Choroid plexus epithelial cell (primary cell): ENCODE results near the gene TMBIM1.
A peak's percentile ranks its signal among the peaks of the same experiment; 100 is the strongest.

Experiments used
- DNase-seq: peaks from one replicate; pipeline ENCODE4 v3.0.0-alpha.2; 2010; ENCODE audit warnings: low read depth
- H3K4me3 ChIP-seq: 2 replicates; pipeline ENCODE4 v1.5.1; 2011; ENCODE audit warnings: low read depth, mild to moderate bottlenecking, control low read depth, low read length, moderate library complexity
- TF ChIP-seq, protein P1 (sequence below): conservative IDR thresholded peaks from 2 replicates; pipeline ENCODE4 v1.5.1; 2011; ENCODE audit warnings: low read depth, mild to moderate bottlenecking, control low read depth, inconsistent platforms, low read length, moderate library complexity

Gene TMBIM1

DNA sequence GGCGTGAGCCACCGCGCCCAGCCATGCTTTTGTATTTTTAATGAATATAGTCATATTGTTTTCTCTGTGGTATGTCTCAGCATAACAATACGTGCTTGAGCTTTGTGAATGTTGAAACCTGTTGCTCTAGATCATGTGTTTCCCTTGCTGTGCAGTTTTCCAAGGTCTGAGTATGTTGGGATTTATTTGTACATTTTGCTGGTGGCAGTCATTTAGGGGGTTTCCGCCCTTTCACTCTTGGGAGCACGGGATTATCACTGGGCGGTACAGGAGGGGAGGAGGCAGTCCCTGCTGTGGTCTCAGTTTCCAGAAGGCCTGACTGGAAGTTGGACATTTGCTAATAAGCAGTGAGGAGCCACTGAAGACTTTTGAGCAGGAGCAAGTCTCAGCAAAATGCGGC, 39.4 kb upstream of the TMBIM1 start:
- H3K4me3 ChIP-seq = no peak overlapping the region
- TF ChIP-seq, protein P1, sequence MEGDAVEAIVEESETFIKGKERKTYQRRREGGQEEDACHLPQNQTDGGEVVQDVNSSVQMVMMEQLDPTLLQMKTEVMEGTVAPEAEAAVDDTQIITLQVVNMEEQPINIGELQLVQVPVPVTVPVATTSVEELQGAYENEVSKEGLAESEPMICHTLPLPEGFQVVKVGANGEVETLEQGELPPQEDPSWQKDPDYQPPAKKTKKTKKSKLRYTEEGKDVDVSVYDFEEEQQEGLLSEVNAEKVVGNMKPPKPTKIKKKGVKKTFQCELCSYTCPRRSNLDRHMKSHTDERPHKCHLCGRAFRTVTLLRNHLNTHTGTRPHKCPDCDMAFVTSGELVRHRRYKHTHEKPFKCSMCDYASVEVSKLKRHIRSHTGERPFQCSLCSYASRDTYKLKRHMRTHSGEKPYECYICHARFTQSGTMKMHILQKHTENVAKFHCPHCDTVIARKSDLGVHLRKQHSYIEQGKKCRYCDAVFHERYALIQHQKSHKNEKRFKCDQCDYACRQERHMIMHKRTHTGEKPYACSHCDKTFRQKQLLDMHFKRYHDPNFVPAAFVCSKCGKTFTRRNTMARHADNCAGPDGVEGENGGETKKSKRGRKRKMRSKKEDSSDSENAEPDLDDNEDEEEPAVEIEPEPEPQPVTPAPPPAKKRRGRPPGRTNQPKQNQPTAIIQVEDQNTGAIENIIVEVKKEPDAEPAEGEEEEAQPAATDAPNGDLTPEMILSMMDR = no peak
- peak; percentile 33 for DNase-seq

DNA sequence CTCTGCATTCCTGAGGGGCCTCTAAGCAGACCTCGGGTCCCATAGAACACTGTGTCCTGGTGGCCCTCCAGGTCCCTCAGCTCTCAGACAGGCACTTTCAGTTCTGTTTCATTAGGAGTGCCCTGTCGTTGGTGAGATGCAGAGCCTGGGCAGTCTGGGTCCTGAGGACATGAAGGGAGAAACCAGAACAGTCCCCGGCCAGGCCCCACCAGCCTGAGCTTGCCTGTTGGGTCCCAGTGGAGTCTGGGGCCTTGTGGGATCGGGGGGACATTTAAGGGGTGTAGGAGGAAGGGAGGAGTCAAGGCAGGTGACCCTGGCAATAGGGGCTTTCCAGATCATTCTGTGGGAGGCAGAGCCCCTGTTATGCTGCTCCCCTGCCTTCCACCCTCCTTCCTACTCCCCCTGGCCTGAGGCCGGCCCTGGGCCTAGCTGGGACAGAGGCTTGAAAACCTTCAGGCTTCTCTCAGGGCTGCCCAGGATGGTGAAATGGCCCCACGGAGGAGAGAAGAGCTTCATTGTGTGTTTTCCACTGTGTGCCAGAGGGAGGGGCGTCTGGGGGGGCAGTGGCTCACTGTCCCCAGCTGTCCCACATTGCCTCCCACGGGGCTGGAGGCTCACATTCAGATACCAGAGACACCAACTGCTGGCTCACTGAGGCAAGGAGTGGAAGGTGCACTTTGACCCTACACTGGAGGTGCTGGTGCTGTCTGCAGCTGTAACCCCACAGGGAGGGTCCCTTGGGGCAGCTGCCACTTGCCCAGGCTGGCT, 37.7 kb upstream of the TMBIM1 start:
- TF ChIP-seq, protein P1 = no peak
- no peak for DNase-seq

GRCh38 chr2:218329027-218329825, 36.9 kb upstream of the TMBIM1 start:
- DNase-seq = no peak

More for the DNA sequence above, 37.7 kb upstream of the TMBIM1 start:
- H3K4me3 ChIP-seq = no peak overlapping the region

DNA sequence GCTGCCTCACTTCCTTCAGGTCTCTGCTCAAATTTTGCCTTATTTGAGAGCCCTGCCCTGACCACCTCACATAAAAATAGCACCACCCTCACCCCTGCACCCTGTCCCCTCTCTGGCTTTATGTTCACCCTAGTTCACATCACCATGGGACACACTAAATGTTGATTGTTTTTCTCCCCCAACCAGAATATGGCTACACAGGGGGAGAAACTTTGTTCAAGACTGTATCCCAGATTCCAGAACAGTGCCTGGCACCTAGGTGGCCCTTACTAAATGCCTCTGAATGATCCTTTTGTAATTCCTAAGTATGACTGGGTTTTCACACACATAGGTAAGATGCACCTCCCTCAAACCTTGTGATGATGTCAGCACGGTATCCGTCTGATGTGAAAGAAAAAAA, 36.0 kb upstream of the TMBIM1 start:
- TF ChIP-seq, protein P1 = no peak
- no peak for DNase-seq
- no peak overlapping the region for H3K4me3 ChIP-seq

More at GRCh38 chr2:218329027-218329825, 36.9 kb upstream of the TMBIM1 start:
- no peak overlapping the region for H3K4me3 ChIP-seq
- TF ChIP-seq, protein P1 = no peak

DNA sequence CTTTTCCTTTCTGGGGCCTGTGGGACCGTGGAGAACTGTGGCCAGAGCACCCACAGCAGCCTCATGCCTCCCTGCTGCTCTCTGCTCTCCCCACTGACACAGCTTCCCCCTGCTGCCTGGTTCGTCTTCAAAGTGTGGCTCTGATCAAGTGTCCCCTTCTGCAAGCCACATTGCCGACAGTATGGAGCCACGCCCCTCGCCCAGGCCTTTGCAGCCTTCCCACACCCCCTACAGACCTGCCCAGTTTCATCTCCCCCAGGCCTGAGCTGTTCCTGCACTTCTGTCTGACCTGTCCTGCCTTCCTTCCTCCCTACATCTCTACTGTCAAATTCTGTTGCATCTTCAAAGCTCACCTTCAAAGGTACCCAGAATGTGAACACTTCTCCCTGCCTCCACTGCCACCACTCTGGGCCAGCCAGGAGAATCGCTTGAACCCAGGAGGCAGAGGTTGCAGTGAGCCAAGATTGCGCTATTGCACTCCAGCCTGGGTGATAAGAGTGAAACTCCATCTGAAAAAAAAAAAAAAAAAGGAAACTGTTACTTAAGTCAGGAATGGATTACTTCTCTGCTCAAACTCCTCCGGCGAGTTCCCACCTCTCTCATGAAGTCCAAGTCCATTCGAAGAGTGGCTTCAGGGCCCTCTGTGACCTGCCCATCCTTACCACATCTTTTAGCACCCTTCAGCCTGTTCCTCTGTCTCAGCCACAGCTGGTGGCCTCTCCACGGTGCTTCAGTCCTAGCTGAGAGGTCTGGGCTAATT, 35.3 kb upstream of the TMBIM1 start:
- TF ChIP-seq, protein P1 = no peak
- no peak for DNase-seq
- H3K4me3 ChIP-seq = no peak overlapping the region

DNA sequence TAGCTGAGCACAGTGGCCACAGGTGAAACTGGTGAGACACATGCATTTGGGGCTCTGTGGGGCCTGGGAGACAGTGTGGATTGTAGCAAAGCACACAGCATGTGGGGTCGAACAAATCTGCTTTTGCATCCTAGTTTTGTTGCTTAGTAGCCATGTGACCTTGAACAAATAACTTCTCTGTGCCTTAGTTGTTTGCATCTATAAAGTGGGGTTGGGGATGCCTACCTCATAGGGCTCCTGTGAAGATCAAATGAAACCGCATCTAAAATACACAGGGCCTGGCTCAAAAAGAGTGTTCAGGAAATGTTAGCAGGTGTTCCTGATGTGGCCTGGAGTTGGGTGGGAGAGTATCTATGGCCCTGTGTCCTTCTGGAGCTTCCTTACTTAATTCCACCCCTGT, 34.0 kb upstream of the TMBIM1 start:
- TF ChIP-seq, protein P1 = no peak
- H3K4me3 ChIP-seq = no peak overlapping the region
- DNase-seq = no peak
